ENCODE measurements around the gene ARMC5. TPM values are rescaled to one million over a fixed set of nuclear protein-coding genes. Genes with fewer than 3 reads are reported as not detected.

Gene ARMC5
- total and polyA plus RNA-seq, 9 of the 15 experiments (the other 6 are each of a cell fraction or from before 2014, with no cell fraction given): 0.11 to 13.5 (median 2.1) TPM

- TF ChIP-seq, protein P1, sequence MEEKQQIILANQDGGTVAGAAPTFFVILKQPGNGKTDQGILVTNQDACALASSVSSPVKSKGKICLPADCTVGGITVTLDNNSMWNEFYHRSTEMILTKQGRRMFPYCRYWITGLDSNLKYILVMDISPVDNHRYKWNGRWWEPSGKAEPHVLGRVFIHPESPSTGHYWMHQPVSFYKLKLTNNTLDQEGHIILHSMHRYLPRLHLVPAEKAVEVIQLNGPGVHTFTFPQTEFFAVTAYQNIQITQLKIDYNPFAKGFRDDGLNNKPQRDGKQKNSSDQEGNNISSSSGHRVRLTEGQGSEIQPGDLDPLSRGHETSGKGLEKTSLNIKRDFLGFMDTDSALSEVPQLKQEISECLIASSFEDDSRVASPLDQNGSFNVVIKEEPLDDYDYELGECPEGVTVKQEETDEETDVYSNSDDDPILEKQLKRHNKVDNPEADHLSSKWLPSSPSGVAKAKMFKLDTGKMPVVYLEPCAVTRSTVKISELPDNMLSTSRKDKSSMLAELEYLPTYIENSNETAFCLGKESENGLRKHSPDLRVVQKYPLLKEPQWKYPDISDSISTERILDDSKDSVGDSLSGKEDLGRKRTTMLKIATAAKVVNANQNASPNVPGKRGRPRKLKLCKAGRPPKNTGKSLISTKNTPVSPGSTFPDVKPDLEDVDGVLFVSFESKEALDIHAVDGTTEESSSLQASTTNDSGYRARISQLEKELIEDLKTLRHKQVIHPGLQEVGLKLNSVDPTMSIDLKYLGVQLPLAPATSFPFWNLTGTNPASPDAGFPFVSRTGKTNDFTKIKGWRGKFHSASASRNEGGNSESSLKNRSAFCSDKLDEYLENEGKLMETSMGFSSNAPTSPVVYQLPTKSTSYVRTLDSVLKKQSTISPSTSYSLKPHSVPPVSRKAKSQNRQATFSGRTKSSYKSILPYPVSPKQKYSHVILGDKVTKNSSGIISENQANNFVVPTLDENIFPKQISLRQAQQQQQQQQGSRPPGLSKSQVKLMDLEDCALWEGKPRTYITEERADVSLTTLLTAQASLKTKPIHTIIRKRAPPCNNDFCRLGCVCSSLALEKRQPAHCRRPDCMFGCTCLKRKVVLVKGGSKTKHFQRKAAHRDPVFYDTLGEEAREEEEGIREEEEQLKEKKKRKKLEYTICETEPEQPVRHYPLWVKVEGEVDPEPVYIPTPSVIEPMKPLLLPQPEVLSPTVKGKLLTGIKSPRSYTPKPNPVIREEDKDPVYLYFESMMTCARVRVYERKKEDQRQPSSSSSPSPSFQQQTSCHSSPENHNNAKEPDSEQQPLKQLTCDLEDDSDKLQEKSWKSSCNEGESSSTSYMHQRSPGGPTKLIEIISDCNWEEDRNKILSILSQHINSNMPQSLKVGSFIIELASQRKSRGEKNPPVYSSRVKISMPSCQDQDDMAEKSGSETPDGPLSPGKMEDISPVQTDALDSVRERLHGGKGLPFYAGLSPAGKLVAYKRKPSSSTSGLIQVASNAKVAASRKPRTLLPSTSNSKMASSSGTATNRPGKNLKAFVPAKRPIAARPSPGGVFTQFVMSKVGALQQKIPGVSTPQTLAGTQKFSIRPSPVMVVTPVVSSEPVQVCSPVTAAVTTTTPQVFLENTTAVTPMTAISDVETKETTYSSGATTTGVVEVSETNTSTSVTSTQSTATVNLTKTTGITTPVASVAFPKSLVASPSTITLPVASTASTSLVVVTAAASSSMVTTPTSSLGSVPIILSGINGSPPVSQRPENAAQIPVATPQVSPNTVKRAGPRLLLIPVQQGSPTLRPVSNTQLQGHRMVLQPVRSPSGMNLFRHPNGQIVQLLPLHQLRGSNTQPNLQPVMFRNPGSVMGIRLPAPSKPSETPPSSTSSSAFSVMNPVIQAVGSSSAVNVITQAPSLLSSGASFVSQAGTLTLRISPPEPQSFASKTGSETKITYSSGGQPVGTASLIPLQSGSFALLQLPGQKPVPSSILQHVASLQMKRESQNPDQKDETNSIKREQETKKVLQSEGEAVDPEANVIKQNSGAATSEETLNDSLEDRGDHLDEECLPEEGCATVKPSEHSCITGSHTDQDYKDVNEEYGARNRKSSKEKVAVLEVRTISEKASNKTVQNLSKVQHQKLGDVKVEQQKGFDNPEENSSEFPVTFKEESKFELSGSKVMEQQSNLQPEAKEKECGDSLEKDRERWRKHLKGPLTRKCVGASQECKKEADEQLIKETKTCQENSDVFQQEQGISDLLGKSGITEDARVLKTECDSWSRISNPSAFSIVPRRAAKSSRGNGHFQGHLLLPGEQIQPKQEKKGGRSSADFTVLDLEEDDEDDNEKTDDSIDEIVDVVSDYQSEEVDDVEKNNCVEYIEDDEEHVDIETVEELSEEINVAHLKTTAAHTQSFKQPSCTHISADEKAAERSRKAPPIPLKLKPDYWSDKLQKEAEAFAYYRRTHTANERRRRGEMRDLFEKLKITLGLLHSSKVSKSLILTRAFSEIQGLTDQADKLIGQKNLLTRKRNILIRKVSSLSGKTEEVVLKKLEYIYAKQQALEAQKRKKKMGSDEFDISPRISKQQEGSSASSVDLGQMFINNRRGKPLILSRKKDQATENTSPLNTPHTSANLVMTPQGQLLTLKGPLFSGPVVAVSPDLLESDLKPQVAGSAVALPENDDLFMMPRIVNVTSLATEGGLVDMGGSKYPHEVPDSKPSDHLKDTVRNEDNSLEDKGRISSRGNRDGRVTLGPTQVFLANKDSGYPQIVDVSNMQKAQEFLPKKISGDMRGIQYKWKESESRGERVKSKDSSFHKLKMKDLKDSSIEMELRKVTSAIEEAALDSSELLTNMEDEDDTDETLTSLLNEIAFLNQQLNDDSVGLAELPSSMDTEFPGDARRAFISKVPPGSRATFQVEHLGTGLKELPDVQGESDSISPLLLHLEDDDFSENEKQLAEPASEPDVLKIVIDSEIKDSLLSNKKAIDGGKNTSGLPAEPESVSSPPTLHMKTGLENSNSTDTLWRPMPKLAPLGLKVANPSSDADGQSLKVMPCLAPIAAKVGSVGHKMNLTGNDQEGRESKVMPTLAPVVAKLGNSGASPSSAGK (IDR thresholded peaks at IDR 0.05): peak; percentile 89
- TF ChIP-seq NR0B1 (IDR thresholded peaks at IDR 0.05; ENCODE audit: partially characterized antibody) (no peak), STAG1 (CRISPR knock-in tag; IDR thresholded peaks at IDR 0.05; ENCODE audit: borderline replicate concordance) (0 out of 2 replicates have a peak, but pooled peaks have one; percentile 32), GABPB1 (CRISPR knock-in tag; IDR thresholded peaks at IDR 0.05) (peak; percentile 28; the same call in 1 of the 2 replicates), USF1 (CRISPR knock-in tag; IDR thresholded peaks at IDR 0.05) (peak; percentile 34; the same call in 1 of the 2 replicates), RAD21 (CRISPR knock-in tag; conservative IDR thresholded peaks at IDR 0.05 in 1 of 2, IDR thresholded peaks at IDR 0.05 in 1 of 2) (peak; percentile 5 to 32; a peak in 1 of 4 replicates), ZNF764 (CRISPR knock-in tag; IDR thresholded peaks at IDR 0.05; ENCODE audit: low read depth) (no peak), POLR2G (IDR thresholded peaks at IDR 0.05; ENCODE audit: low read depth, low read length) (peak; percentile 36; the same call in 1 of the 2 replicates), RBM15 (IDR thresholded peaks at IDR 0.05; ENCODE audit: insufficient read depth, low read length) (no peak)
- TF ChIP-seq, protein P2, sequence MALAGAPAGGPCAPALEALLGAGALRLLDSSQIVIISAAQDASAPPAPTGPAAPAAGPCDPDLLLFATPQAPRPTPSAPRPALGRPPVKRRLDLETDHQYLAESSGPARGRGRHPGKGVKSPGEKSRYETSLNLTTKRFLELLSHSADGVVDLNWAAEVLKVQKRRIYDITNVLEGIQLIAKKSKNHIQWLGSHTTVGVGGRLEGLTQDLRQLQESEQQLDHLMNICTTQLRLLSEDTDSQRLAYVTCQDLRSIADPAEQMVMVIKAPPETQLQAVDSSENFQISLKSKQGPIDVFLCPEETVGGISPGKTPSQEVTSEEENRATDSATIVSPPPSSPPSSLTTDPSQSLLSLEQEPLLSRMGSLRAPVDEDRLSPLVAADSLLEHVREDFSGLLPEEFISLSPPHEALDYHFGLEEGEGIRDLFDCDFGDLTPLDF (CRISPR knock-in tag; IDR thresholded peaks at IDR 0.05): peak; percentile 74; the same call in 1 of the 2 replicates
Observed at GRCh38 chr16:31458073-31458843, 1.0 kb upstream of the ARMC5 start (continued).
